Naive thymus-derived CD4-positive, alpha-beta T cell (primary cell): ENCODE data around the gene IFI27L1. TPM values are rescaled to one million over a fixed set of nuclear protein-coding genes. Genes with fewer than 3 reads are reported as not detected.

ENCODE experiments used
- ATAC-seq: fragments of 150-1000 bp; cut with Tn5 transposase; 2 replicates; pipeline ENCODE4 v1.10.0; 2021; ENCODE audit warnings: mild to moderate bottlenecking, moderate library complexity
- CTCF ChIA-PET: fragments of 350-600 bp; sonication (Branson Sonifier 250); formaldehyde crosslinking; loops from one replicate; lab custom pipeline; 2021; ENCODE audit warnings: antibody characterized with exemption; lab: Charles Lee
- POLR2A ChIA-PET: fragments of 350-600 bp; sonication (Branson Sonifier 250); formaldehyde crosslinking; loops from one replicate; lab custom pipeline; 2021; ENCODE audit warnings: antibody characterized with exemption, inconsistent platforms; lab: Charles Lee
- DNase-seq, 9 donors: peaks; one replicate each; pipeline versions ENCODE4 v3.0.0 to v3.0.0-alpha.2; 2020 to 2022; ENCODE audit warnings: mixed read lengths in 1 of 9
- H3K27ac ChIP-seq: one replicate; pipeline ENCODE4 v1.7.0; 2013; ENCODE audit warnings: mild to moderate bottlenecking, low read depth, low read length, moderate library complexity
- H3K27me3 ChIP-seq, 2 donors: one replicate each; pipeline ENCODE4 v1.7.0; 2013; ENCODE audit warnings: low read length in 2 of 2, mild to moderate bottlenecking in 2 of 2, moderate library complexity in 2 of 2; ENCODE audit not compliant: control insufficient read depth in 2 of 2, insufficient read depth in 2 of 2
- H3K36me3 ChIP-seq, 3 experiments: 1 replicate in 2 of 3; 2 replicates in 1 of 3; pipeline ENCODE4 v1.7.0; 2013; ENCODE audit warnings: low read length in 3 of 3, mild to moderate bottlenecking in 3 of 3, moderate library complexity in 1 of 3; ENCODE audit not compliant: insufficient read depth in 3 of 3, control insufficient read depth in 2 of 3
- H3K4me1 ChIP-seq, 2 donors: one replicate each; pipeline ENCODE4 v1.7.0; 2013; ENCODE audit warnings: low read length in 2 of 2, mild to moderate bottlenecking in 2 of 2, moderate library complexity in 1 of 2; ENCODE audit not compliant: control insufficient read depth in 2 of 2, insufficient read depth in 2 of 2
- H3K4me3 ChIP-seq: 2 replicates; pipeline ENCODE4 v1.7.0; 2013; ENCODE audit warnings: mild to moderate bottlenecking, low read length
- H3K9me3 ChIP-seq, 3 experiments: 1 replicate in 2 of 3; 2 replicates in 1 of 3; pipeline ENCODE4 v1.7.0; 2013; ENCODE audit warnings: low read length in 3 of 3; ENCODE audit not compliant: control insufficient read depth in 2 of 3
- H3K27ac Mint-ChIP-seq, 9 donors: one replicate each; pipeline ENCODE4 v1.8.0; 2020 to 2022; ENCODE audit warnings: mixed read lengths in 9 of 9, mild to moderate bottlenecking in 8 of 9, moderate library complexity in 5 of 9, inconsistent platforms in 2 of 9
- H3K27me3 Mint-ChIP-seq, 5 donors: one replicate each; pipeline ENCODE4 v1.8.0; 2021 to 2022; ENCODE audit warnings: mixed read lengths in 5 of 5, mild to moderate bottlenecking in 1 of 5
- H3K36me3 Mint-ChIP-seq, 5 donors: one replicate each; pipeline ENCODE4 v1.8.0; 2020 to 2022; ENCODE audit warnings: mixed read lengths in 5 of 5, mild to moderate bottlenecking in 3 of 5, inconsistent platforms in 1 of 5
- H3K4me1 Mint-ChIP-seq, 7 donors: one replicate each; pipeline ENCODE4 v1.8.0; 2020 to 2022; ENCODE audit warnings: mixed read lengths in 7 of 7, mild to moderate bottlenecking in 3 of 7, inconsistent platforms in 1 of 7
- H3K4me3 Mint-ChIP-seq, 10 donors: one replicate each; pipeline ENCODE4 v1.8.0; 2020 to 2022; ENCODE audit warnings: mild to moderate bottlenecking in 10 of 10, mixed read lengths in 10 of 10, moderate library complexity in 6 of 10, inconsistent platforms in 2 of 10
- H3K9me3 Mint-ChIP-seq, 11 donors: one replicate each; pipeline ENCODE4 v1.8.0; 2020 to 2022; ENCODE audit warnings: mixed read lengths in 11 of 11, mild to moderate bottlenecking in 4 of 11, inconsistent platforms in 1 of 11, moderate library complexity in 1 of 11
- intact Hi-C, 2 donors: fragments of 100-400 bp; cut with micrococcal nuclease; formaldehyde crosslinking; loops; one replicate each; pipeline ENCODE4 v1.15.1; 2023
- polyA plus RNA-seq, 2 donors: library from polyadenylated mRNA; unstranded; fragments of 300-500 nt; fragmentation: Illumina TruSeq; gene quantifications; one replicate each; pipeline ENCODE4 v1.2.3, GENCODE V29; 2021
- total RNA-seq, 6 experiments: library from RNA in 5 of 6; stranded (reverse) in 5 of 6; gene quantifications; 1 replicate in 5 of 6; 2 replicates in 1 of 6; pipeline ENCODE4 v1.2.3 and lab custom pipeline; 2021 to 2026

The IFI27L1 gene
- total and polyA plus RNA-seq, 7 experiments from 2014 or later: 6.3 to 31.8 (median 8.2) TPM

GRCh38 chr14:94142836-94143235 is 61.7 kb downstream of the IFI27L1 start:
- Mint-ChIP-seq H3K27ac (peak overlapping the region in 1 of 9 donors; percentile 36), H3K27me3 (peaks cover 0 to 9% (median 0%) of the 10 kb centered on the region in 5 donors), H3K9me3 (peaks cover 0 to 2% (median 0%) of the 10 kb centered on the region in 11 donors), H3K4me3 (no peak overlapping the region), H3K4me1 (peaks cover 3 to 17% (median 15%) of the 10 kb centered on the region in 7 donors), H3K36me3 (no peaks in the 10 kb centered on the region)
- no peaks in the 10 kb centered on the region for H3K27me3 ChIP-seq
- no peaks in the 10 kb centered on the region for H3K9me3 ChIP-seq
- ATAC-seq: no peak
- H3K27ac ChIP-seq: no peak overlapping the region
- H3K36me3 ChIP-seq: no peaks in the 10 kb centered on the region
- intact Hi-C loops: no loop called here
- H3K4me3 ChIP-seq: no peak overlapping the region
- no peak for DNase-seq
- ChIA-PET CTCF (interaction anchor here (0.6 to 2.9 kb wide), 5 partner anchors 10 to 172 kb away, joined by 3 to 12 read pairs (median 4); no protein-coding TSS in a partner anchor), POLR2A (interaction anchor here (0.6 to 1.5 kb wide), 2 partner anchors 10 to 33 kb away, joined by 4 to 5 read pairs; no protein-coding TSS in a partner anchor)
- H3K4me1 ChIP-seq: peaks cover 0 to 6% of the 10 kb centered on the region in 2 donors

GRCh38 chr14:94143239-94143638 is 62.1 kb downstream of the IFI27L1 start:
- ChIA-PET POLR2A (interaction anchor here (0.6 to 1.5 kb wide), 2 partner anchors 9 to 33 kb away, joined by 4 to 5 read pairs; no protein-coding TSS in a partner anchor), CTCF (interaction anchor here (1.5 to 2.9 kb wide), 3 partner anchors 11 to 38 kb away, joined by 4 to 12 read pairs (median 11); no protein-coding TSS in a partner anchor)
- no peaks in the 10 kb centered on the region for H3K36me3 Mint-ChIP-seq
- no peak overlapping the region for H3K27ac Mint-ChIP-seq
- H3K4me3 Mint-ChIP-seq: no peak overlapping the region
- DNase-seq (no peak), ATAC-seq (no peak)
- H3K9me3 ChIP-seq: no peaks in the 10 kb centered on the region
- peaks cover 0 to 2% (median 0%) of the 10 kb centered on the region in 11 donors for H3K9me3 Mint-ChIP-seq
- H3K4me1 Mint-ChIP-seq: peaks cover 3 to 17% (median 15%) of the 10 kb centered on the region in 7 donors
- no peaks in the 10 kb centered on the region for H3K27me3 ChIP-seq
- intact Hi-C loops: no loop called here
- H3K27ac ChIP-seq: no peak overlapping the region
- peaks cover 0 to 6% of the 10 kb centered on the region in 2 donors for H3K4me1 ChIP-seq
- H3K36me3 ChIP-seq: no peaks in the 10 kb centered on the region
- H3K4me3 ChIP-seq: no peak overlapping the region
- H3K27me3 Mint-ChIP-seq: peaks cover 0 to 13% (median 0%) of the 10 kb centered on the region in 5 donors

DNA sequence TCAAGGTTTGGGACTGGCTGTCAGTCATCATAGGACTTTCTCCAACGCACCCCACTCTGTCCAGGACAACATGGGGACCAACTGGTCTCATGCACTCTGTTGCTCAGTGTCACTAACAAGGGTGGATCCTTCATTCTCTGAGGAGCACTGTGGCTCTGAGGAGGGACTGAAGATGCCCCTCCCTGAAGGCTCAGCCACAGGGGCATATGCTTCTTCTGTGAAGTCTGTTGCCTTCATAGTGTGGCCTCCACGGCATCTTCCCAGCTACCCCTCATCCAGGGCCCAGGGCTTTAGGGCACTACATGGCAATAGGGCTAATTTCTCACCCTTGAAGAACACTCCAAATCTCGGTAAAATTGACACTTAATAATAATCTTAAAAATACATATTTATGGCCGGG is 62.6 kb downstream of the IFI27L1 start:
- POLR2A ChIA-PET: interaction anchor here (1.5 kb wide), 1 partner anchor 32 kb away, joined by 5 read pairs; no protein-coding TSS in a partner anchor
- Histone ChIP-seq H3K4me1 (peaks cover 0 to 6% of the 10 kb centered on the region in 2 donors), H3K4me3 (no peak overlapping the region), H3K36me3 (no peaks in the 10 kb centered on the region), H3K27ac (no peak overlapping the region), H3K9me3 (no peaks in the 10 kb centered on the region), H3K27me3 (no peaks in the 10 kb centered on the region)
- Mint-ChIP-seq H3K9me3 (peaks cover 0 to 2% (median 0%) of the 10 kb centered on the region in 11 donors), H3K4me1 (peaks cover 3 to 17% (median 15%) of the 10 kb centered on the region in 7 donors), H3K36me3 (no peaks in the 10 kb centered on the region), H3K4me3 (no peak overlapping the region), H3K27ac (no peak overlapping the region), H3K27me3 (peaks cover 0 to 18% (median 0%) of the 10 kb centered on the region in 5 donors)
- intact Hi-C loops: no loop called here
- ATAC-seq: no peak
- CTCF ChIA-PET: interaction anchor here (1.5 to 2.9 kb wide), 2 partner anchors 11 to 15 kb away, joined by 4 to 11 read pairs; no protein-coding TSS in a partner anchor
- no peak for DNase-seq

DNA sequence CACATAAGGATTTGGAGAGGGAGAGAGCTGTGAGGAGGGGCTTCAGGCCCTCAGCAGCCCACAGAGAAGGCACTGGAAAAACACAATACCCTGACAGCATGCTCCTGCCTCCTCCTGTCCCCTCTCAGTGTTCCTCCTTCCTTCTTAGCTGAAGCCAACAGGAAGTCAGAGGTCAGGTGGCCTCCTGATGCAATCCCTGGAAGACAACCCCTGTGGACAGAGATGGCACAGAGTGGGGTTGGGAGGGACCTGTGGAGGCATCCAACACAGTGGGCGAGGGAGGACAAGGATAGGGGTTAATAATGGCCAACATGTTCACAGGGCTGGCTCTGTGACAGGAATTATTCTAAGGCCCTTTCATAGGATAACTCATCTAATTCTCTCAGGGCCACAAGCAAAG is 63.7 kb downstream of the IFI27L1 start:
- intact Hi-C loops: no loop called here
- DNase-seq (no peak), ATAC-seq (no peak)
- peaks cover 0 to 6% of the 10 kb centered on the region in 2 donors for H3K4me1 ChIP-seq
- no peaks in the 10 kb centered on the region for H3K9me3 ChIP-seq
- Mint-ChIP-seq H3K4me3 (no peak overlapping the region), H3K9me3 (peaks cover 0 to 2% (median 0%) of the 10 kb centered on the region in 11 donors), H3K27me3 (peaks cover 0 to 26% (median 0%) of the 10 kb centered on the region in 5 donors), H3K36me3 (no peaks in the 10 kb centered on the region), H3K27ac (peak overlapping the region in 2 of 9 donors; percentile 36 to 41), H3K4me1 (peaks cover 3 to 17% (median 15%) of the 10 kb centered on the region in 7 donors)
- ChIA-PET POLR2A (no interaction called here), CTCF (interaction anchor here (1.4 kb wide), 1 partner anchor 18 kb away, joined by 3 read pairs; no protein-coding TSS in a partner anchor)
- H3K36me3 ChIP-seq: no peaks in the 10 kb centered on the region
- H3K27me3 ChIP-seq: no peaks in the 10 kb centered on the region
- no peak overlapping the region for H3K27ac ChIP-seq
- no peak overlapping the region for H3K4me3 ChIP-seq

GRCh38 chr14:94145902-94146527 is 64.9 kb downstream of the IFI27L1 start:
- Mint-ChIP-seq H3K4me1 (peaks cover 3 to 17% (median 15%) of the 10 kb centered on the region in 7 donors), H3K36me3 (no peaks in the 10 kb centered on the region), H3K27me3 (peaks cover 0 to 35% (median 0%) of the 10 kb centered on the region in 5 donors), H3K4me3 (no peak overlapping the region), H3K27ac (peak overlapping the region in 1 of 9 donors; percentile 34), H3K9me3 (peaks cover 0 to 3% (median 0%) of the 10 kb centered on the region in 11 donors)
- H3K27ac ChIP-seq: no peak overlapping the region
- intact Hi-C loops: no loop called here
- no peak overlapping the region for H3K4me3 ChIP-seq
- ChIA-PET CTCF (interaction anchor here (1.1 kb wide), 1 partner anchor 10 kb away, joined by 7 read pairs; no protein-coding TSS in a partner anchor), POLR2A (interaction anchor here (0.6 to 1.1 kb wide), 2 partner anchors 12 to 153 kb away, joined by 3 read pairs; no protein-coding TSS in a partner anchor)
- no peaks in the 10 kb centered on the region for H3K9me3 ChIP-seq
- DNase-seq (no peak), ATAC-seq (no peak)
- no peaks in the 10 kb centered on the region for H3K27me3 ChIP-seq
- H3K4me1 ChIP-seq: peaks cover 0 to 6% of the 10 kb centered on the region in 2 donors
- no peaks in the 10 kb centered on the region for H3K36me3 ChIP-seq
